Measurements from ENCODE around the gene FKRP. TPM values are rescaled to one million over a fixed set of nuclear protein-coding genes. Genes with fewer than 3 reads are reported as not detected.

Gene FKRP
- total RNA-seq, 4 donors from 2014 or later: 7.0 to 14.3 (median 10.5) TPM

- no peak for TF ChIP-seq CTCF (IDR thresholded peaks at IDR 0.05; ENCODE audit: low read depth)
Measured at GRCh38 chr19:46802152-46802551, 56.3 kb downstream of the FKRP start.

- TF ChIP-seq CTCF (IDR thresholded peaks at IDR 0.05; ENCODE audit: low read depth): no peak
Measured at GRCh38 chr19:46803555-46803954, 57.7 kb downstream of the FKRP start.

GRCh38 chr19:46806656-46807055 is 60.8 kb downstream of the FKRP start:
- TF ChIP-seq CTCF (IDR thresholded peaks at IDR 0.05; ENCODE audit: low read depth): no peak

Small RNAs within 50 kb of the gene (small RNA-seq; reads per million reads assigned to genes)
- gene MIR320E (not detected), gene RF00019 (0.49 reads per million)

Other genes starting within 250 kb of the FKRP start
- 100 to 1,000 TPM in 3 of 4 donors, 10 to 100 TPM in 1; 62.3 to 256 (median 132) TPM for gene CALM3, start 144.7 kb upstream of the FKRP start, total RNA-seq
- 1 to 10 TPM in 3 of 4 donors, under 1 TPM in 1; 0.94 to 2.9 (median 2.3) TPM for gene PTGIR, start 121.0 kb upstream of the FKRP start, total RNA-seq
- gene GNG8, start 109.9 kb upstream of the FKRP start, total RNA-seq: not detected
- under 1 TPM in 3 of 4 donors, not detected in 1; 0.22 to 0.68 (median 0.57) TPM for gene DACT3, start 84.9 kb upstream of the FKRP start, total RNA-seq
- 10 to 100 TPM; 14.5 to 50.9 (median 25.0) TPM for gene PRKD2, start 28.9 kb upstream of the FKRP start, total RNA-seq
- 10 to 100 TPM; 37.7 to 73.7 (median 43.0) TPM for gene STRN4, start 393 bp downstream of the FKRP start, total RNA-seq
- 100 to 1,000 TPM in 2 of 4 donors, 10 to 100 TPM in 2; 63.3 to 185 (median 100) TPM for gene SLC1A5, start 42.5 kb downstream of the FKRP start, total RNA-seq
- gene AP2S1, start 104.8 kb downstream of the FKRP start, total RNA-seq: 100 to 1,000 TPM in 2 of 4 donors, 10 to 100 TPM in 2; 69.3 to 126 (median 97.3) TPM
- gene ARHGAP35, start 114.9 kb downstream of the FKRP start, total RNA-seq: 10 to 100 TPM; 36.5 to 66.7 (median 50.9) TPM

Data from subcutaneous adipose tissue (tissue), 4 donors.